Lower lobe of right lung (tissue), 2 donors: Measurements from ENCODE around the gene ELFN2. TPM values are rescaled to one million over a fixed set of nuclear protein-coding genes. Genes with fewer than 3 reads are reported as not detected.

Experiments
- ATAC-seq, 2 donors: fragments of 200-7000 bp; cut with Tn5 transposase; one replicate each; pipeline ENCODE4 v1.9.1; 2020 to 2022; ENCODE audit warnings: mild to moderate bottlenecking in 2 of 2, moderate library complexity in 2 of 2
- DNase-seq: peaks from one replicate; pipeline ENCODE4 v3.0.0-alpha.2; 2020
- H3K27ac ChIP-seq: fragments of 200-600 bp; one replicate; pipeline ENCODE4 v1.8.0; 2022
- H3K27me3 ChIP-seq: fragments of 200-600 bp; one replicate; pipeline ENCODE4 v1.8.0; 2022; ENCODE audit warnings: low read depth
- H3K36me3 ChIP-seq: fragments of 200-600 bp; one replicate; pipeline ENCODE4 v1.8.0; 2022; ENCODE audit warnings: mild to moderate bottlenecking
- H3K4me1 ChIP-seq: fragments of 200-600 bp; one replicate; pipeline ENCODE4 v1.8.0; 2022
- H3K4me3 ChIP-seq: fragments of 200-600 bp; one replicate; pipeline ENCODE4 v1.8.0; 2022; ENCODE audit warnings: mild to moderate bottlenecking
- H3K9me3 ChIP-seq: fragments of 200-600 bp; one replicate; pipeline ENCODE4 v1.8.0; 2022
- CTCF ChIP-seq: fragments of 200-600 bp; IDR thresholded peaks from one replicate; pipeline ENCODE4 v1.8.0; 2022; ENCODE audit warnings: antibody characterized with exemption, mild to moderate bottlenecking
- intact Hi-C: fragments of 100-400 bp; cut with DNase I; formaldehyde crosslinking; loops from one replicate; pipeline ENCODE4 v1.11.0; 2022
- total RNA-seq: library from RNA; stranded (reverse); fragmentation: NEBNext Ultra II Directional; extraction: Animal tissue kit (Norgen Biotek cat#: 25700); gene quantifications from one replicate; pipeline ENCODE4 v1.2.1, GENCODE V29; 2021
- donor health status: DM: no; HTN: yes; CAD: no; lungs with severe emphysema.

Gene ELFN2
- total RNA-seq, 1 donor from 2014 or later, result 0.89 TPM

GRCh38 chr22:37412495-37413250 lies 14.6 kb downstream of the ELFN2 start:
- TF ChIP-seq CTCF, result no peak
- H3K4me1 ChIP-seq, result peaks cover 20% of the 10 kb centered on the region
- H3K9me3 ChIP-seq, result no peaks in the 10 kb centered on the region
- H3K27ac ChIP-seq, result no peak overlapping the region
- ATAC-seq, result no peak
- DNase-seq, result no peak
- no peak overlapping the region for H3K4me3 ChIP-seq
- intact Hi-C loops, result no loop called here
- no peaks in the 10 kb centered on the region for H3K36me3 ChIP-seq
- H3K27me3 ChIP-seq, result peaks cover 34% of the 10 kb centered on the region

GRCh38 chr22:37411655-37412054 lies 15.6 kb downstream of the ELFN2 start:
- peaks cover 26% of the 10 kb centered on the region for H3K27me3 ChIP-seq

GRCh38 chr22:37410174-37411055 lies 16.9 kb downstream of the ELFN2 start:
- intact Hi-C loops, result no loop called here
- DNase-seq, result peak; percentile 74
- peak; percentile 77 to 88 for ATAC-seq
- peaks cover 17% of the 10 kb centered on the region for H3K27me3 ChIP-seq
- H3K4me1 ChIP-seq, result peaks cover 20% of the 10 kb centered on the region
- TF ChIP-seq CTCF, result no peak
- no peak overlapping the region for H3K27ac ChIP-seq
- H3K4me3 ChIP-seq, result no peak overlapping the region
- no peaks in the 10 kb centered on the region for H3K9me3 ChIP-seq
- H3K36me3 ChIP-seq, result no peaks in the 10 kb centered on the region

More at GRCh38 chr22:37411655-37412054, 15.6 kb downstream of the ELFN2 start:
- ATAC-seq, result no peak
- Histone ChIP-seq H3K4me3 (no peak overlapping the region), H3K27ac (no peak overlapping the region), H3K4me1 (peaks cover 20% of the 10 kb centered on the region), H3K36me3 (no peaks in the 10 kb centered on the region), H3K9me3 (no peaks in the 10 kb centered on the region)
- TF ChIP-seq CTCF, result no peak
- DNase-seq, result no peak
- intact Hi-C loops, result no loop called here

- DNase-seq (no peak), ATAC-seq (peak; percentile 58 to 71)
- no peak overlapping the region for H3K4me3 ChIP-seq
- intact Hi-C loops, result no loop called here
- TF ChIP-seq CTCF, result no peak
- no peaks in the 10 kb centered on the region for H3K9me3 ChIP-seq
- H3K27me3 ChIP-seq, result peaks cover 17% of the 10 kb centered on the region
- no peaks in the 10 kb centered on the region for H3K36me3 ChIP-seq
- no peak overlapping the region for H3K27ac ChIP-seq
- peaks cover 20% of the 10 kb centered on the region for H3K4me1 ChIP-seq
Measured at GRCh38 chr22:37409459-37410050, 17.7 kb downstream of the ELFN2 start.

GRCh38 chr22:37409031-37409430 lies 18.2 kb downstream of the ELFN2 start:
- intact Hi-C loops, result no loop called here
- Histone ChIP-seq H3K4me1 (peaks cover 20% of the 10 kb centered on the region), H3K36me3 (no peaks in the 10 kb centered on the region), H3K9me3 (no peaks in the 10 kb centered on the region), H3K4me3 (no peak overlapping the region), H3K27ac (no peak overlapping the region), H3K27me3 (peaks cover 17% of the 10 kb centered on the region)
- TF ChIP-seq CTCF, result no peak
- DNase-seq, result no peak
- ATAC-seq, result peak in 1 of 2 donors; percentile 15
